Body of pancreas (tissue), 4 donors: ENCODE results near the gene EMX1.

ENCODE experiments used
- CTCF ChIP-seq, 7 experiments: fragments of 450-650 bp in 4 of 7; fragments of 200-600 bp in 3 of 7; sonication (generic) in 3 of 7; IDR thresholded peaks; one replicate each; pipeline ENCODE4 v1.5.1; 2016 to 2019; ENCODE audit warnings: antibody characterized with exemption in 7 of 7
- POLR2A ChIP-seq, 3 donors: fragments of 450-650 bp; IDR thresholded peaks; one replicate each; pipeline ENCODE4 v1.6.1; 2016; ENCODE audit warnings: antibody characterized with exemption in 3 of 3, mild to moderate bottlenecking in 2 of 3

DNA sequence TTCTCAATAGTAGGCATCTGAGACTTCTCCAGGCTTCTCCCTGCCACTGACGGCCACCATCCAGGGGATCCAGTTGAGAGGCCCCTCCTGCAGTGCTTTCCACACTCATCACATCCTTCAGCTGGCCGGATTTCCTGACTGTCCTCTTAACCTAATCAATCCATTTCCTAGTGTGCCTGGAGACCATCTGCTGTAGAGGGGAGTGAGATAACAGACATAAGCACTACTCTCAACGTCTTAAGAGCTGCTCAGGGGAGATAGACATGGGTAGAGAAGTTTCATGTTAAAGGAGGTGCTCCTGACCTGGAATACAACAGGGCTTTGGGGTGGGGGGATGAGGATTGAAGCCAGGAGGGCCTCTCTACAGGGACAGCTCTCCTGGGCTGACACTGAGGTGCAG lies 15.9 kb upstream of the EMX1 start:
- TF ChIP-seq POLR2A (IDR thresholded peaks at IDR 0.05) (no peak), CTCF (IDR thresholded peaks at IDR 0.05) (no peak)
